CD8-positive, alpha-beta memory T cell (primary cell): ENCODE results near the gene PRKAR1A. TPM values are rescaled to one million over a fixed set of nuclear protein-coding genes. Genes with fewer than 3 reads are reported as not detected.

Experiments used
- CTCF ChIA-PET: fragments of 350-600 bp; sonication (Branson Sonifier 250); formaldehyde crosslinking; loops from one replicate; lab custom pipeline; 2021; ENCODE audit warnings: antibody characterized with exemption; lab: Charles Lee
- POLR2A ChIA-PET: fragments of 350-600 bp; sonication (Branson Sonifier 250); formaldehyde crosslinking; loops from one replicate; lab custom pipeline; 2021; ENCODE audit warnings: antibody characterized with exemption; lab: Charles Lee
- DNase-seq, 5 donors: peaks; one replicate each; pipeline versions ENCODE4 v3.0.0 to v3.0.0-alpha.2; 2020 to 2022; ENCODE audit warnings: mixed read lengths in 1 of 5
- H3K27ac ChIP-seq: one replicate; pipeline ENCODE4 v1.7.0; 2013; ENCODE audit warnings: low read depth, mild to moderate bottlenecking, low read length, moderate library complexity
- H3K27me3 ChIP-seq: 2 replicates; pipeline ENCODE4 v1.7.0; 2013; ENCODE audit warnings: low read length, mild to moderate bottlenecking; ENCODE audit not compliant: insufficient read depth, poor library complexity, severe bottlenecking
- H3K36me3 ChIP-seq: 2 replicates; pipeline ENCODE4 v1.7.0; 2013; ENCODE audit warnings: mild to moderate bottlenecking, low read length, moderate library complexity; ENCODE audit not compliant: insufficient read depth
- H3K4me1 ChIP-seq: 2 replicates; pipeline ENCODE4 v1.7.0; 2013; ENCODE audit warnings: mild to moderate bottlenecking, low read length, moderate library complexity; ENCODE audit not compliant: insufficient read depth
- H3K4me3 ChIP-seq: 2 replicates; pipeline ENCODE4 v1.7.0; 2013; ENCODE audit warnings: mild to moderate bottlenecking, low read length
- H3K9me3 ChIP-seq: 2 replicates; pipeline ENCODE4 v1.7.0; 2013; ENCODE audit warnings: mild to moderate bottlenecking, low read length
- H3K27ac Mint-ChIP-seq, 8 donors: one replicate each; pipeline ENCODE4 v1.8.0; 2020 to 2021; ENCODE audit warnings: mixed read lengths in 8 of 8, mild to moderate bottlenecking in 6 of 8, inconsistent platforms in 3 of 8, moderate library complexity in 3 of 8
- H3K27me3 Mint-ChIP-seq, 2 donors: one replicate each; pipeline ENCODE4 v1.8.0; 2020 to 2021; ENCODE audit warnings: mixed read lengths in 2 of 2, mild to moderate bottlenecking in 1 of 2, moderate library complexity in 1 of 2
- H3K36me3 Mint-ChIP-seq, 3 donors: one replicate each; pipeline ENCODE4 v1.8.0; 2020 to 2021; ENCODE audit warnings: mixed read lengths in 3 of 3, inconsistent platforms in 1 of 3, mild to moderate bottlenecking in 1 of 3
- H3K4me1 Mint-ChIP-seq, 3 donors: one replicate each; pipeline ENCODE4 v1.8.0; 2020 to 2021; ENCODE audit warnings: mixed read lengths in 3 of 3, inconsistent platforms in 1 of 3, mild to moderate bottlenecking in 1 of 3
- H3K4me3 Mint-ChIP-seq, 7 donors: one replicate each; pipeline ENCODE4 v1.8.0; 2020 to 2021; ENCODE audit warnings: mixed read lengths in 7 of 7, mild to moderate bottlenecking in 6 of 7, moderate library complexity in 4 of 7, inconsistent platforms in 2 of 7
- H3K9me3 Mint-ChIP-seq, 5 donors: one replicate each; pipeline ENCODE4 v1.8.0; 2020 to 2022; ENCODE audit warnings: mixed read lengths in 5 of 5, mild to moderate bottlenecking in 3 of 5, moderate library complexity in 2 of 5, inconsistent platforms in 1 of 5
- polyA plus RNA-seq: library from polyadenylated mRNA; unstranded; fragments of 300-500 nt; fragmentation: Illumina TruSeq; gene quantifications from one replicate; pipeline ENCODE4 v1.2.3, GENCODE V29; 2021
- total RNA-seq, 2 experiments: library from RNA; stranded (reverse); gene quantifications; one replicate each; pipeline ENCODE4 v1.2.3, GENCODE V29; 2021

The PRKAR1A gene
- total RNA-seq (100 to 1,000 TPM; 197 to 203 TPM), polyA plus RNA-seq (191 TPM)

GRCh38 chr17:68512247-68512959 lies at the start of gene PRKAR1A:
Gene PRKAR1A (plus strand): TSS chr17:68512430. CDS start chr17:68515400, 2,970 bp downstream.
- ChIA-PET POLR2A (interaction anchor here (0.7 to 2.6 kb wide), 5 partner anchors 11 to 332 kb away, joined by 3 to 9 read pairs (median 4); partner anchors contain the start of genes ARSG, SLC16A6 and WIPI1), CTCF (interaction anchor here (0.9 to 1.9 kb wide), 5 partner anchors 11 to 312 kb away, joined by 4 to 11 read pairs (median 4); no protein-coding TSS in a partner anchor)
- Mint-ChIP-seq H3K36me3 (peaks cover 0 to 42% (median 9%) of the 10 kb centered on the region in 3 donors), H3K4me1 (peaks cover 44 to 60% (median 53%) of the 10 kb centered on the region in 3 donors), H3K27me3 (no peaks in the 10 kb centered on the region), H3K4me3 (peak within 1 kb of the TSS; percentile 98 to 100 (median 99)), H3K9me3 (no peaks in the 10 kb centered on the region), H3K27ac (peak within 1 kb of the TSS; percentile 100)
- Histone ChIP-seq H3K4me3 (peak within 1 kb of the TSS; percentile 68), H3K27ac (peak within 1 kb of the TSS; percentile 99), H3K9me3 (no peaks in the 10 kb centered on the region), H3K4me1 (peaks cover 30% of the 10 kb centered on the region), H3K36me3 (peaks cover 8% of the 10 kb centered on the region), H3K27me3 (no peaks in the 10 kb centered on the region)
- DNase-seq, result peak; percentile 93 to 98 (median 97)

DNA sequence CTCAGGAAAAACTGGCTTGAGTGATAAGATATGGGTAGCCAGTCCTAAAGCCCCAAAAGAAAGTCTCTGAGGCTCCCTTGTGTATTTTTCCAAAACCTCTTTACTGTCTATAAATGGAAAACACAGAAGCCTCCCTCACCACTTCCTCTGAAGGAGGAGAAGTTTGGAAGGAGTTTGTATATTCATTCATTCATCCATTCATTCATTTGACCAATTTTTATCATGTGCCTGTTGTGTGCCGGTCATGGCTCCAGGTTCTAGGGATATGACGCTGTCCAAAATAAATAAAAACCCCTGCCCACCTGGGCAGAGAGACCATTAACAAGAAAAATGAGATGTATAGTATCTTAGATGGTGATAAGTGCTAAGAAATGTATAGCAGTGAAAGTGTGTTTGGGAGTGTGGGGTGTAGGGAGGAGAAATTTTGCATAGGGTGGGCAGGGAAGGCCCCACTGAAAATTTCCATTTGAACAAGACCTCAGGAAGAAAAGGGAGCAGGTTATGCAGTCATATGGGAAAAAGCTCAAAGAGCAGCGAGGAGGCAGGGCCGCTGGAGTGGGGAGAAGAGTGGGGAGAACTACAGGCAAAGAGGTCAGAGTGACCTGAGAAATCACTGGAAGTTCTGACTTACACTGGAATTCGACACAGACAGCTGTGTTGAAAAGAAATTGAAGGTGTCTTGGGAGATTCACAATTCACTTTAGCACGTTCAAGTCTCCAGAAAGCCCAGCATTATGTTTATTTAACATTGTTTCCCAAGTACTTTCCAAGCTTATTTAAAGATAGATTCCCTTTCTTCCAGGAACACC lies 48.8 kb upstream of the PRKAR1A start:
- Mint-ChIP-seq H3K36me3 (no peaks in the 10 kb centered on the region), H3K4me1 (peaks cover 40 to 48% (median 45%) of the 10 kb centered on the region in 3 donors), H3K27ac (peak overlapping the region in 4 of 8 donors; percentile 3 to 86 (median 22)), H3K27me3 (peaks cover 2 to 10% of the 10 kb centered on the region in 2 donors), H3K9me3 (no peaks in the 10 kb centered on the region), H3K4me3 (peak overlapping the region in 1 of 7 donors; percentile 4)
- Histone ChIP-seq H3K4me3 (no peak overlapping the region), H3K4me1 (peaks cover 41% of the 10 kb centered on the region), H3K27ac (no peak overlapping the region), H3K9me3 (no peaks in the 10 kb centered on the region), H3K27me3 (no peaks in the 10 kb centered on the region), H3K36me3 (no peaks in the 10 kb centered on the region)
- ChIA-PET POLR2A (no interaction called here), CTCF (interaction anchor here (1.2 to 1.6 kb wide), 8 partner anchors 16 to 406 kb away, joined by 3 to 4 read pairs (median 3); partner anchors contain the start of gene AMZ2)
- no peak for DNase-seq

DNA sequence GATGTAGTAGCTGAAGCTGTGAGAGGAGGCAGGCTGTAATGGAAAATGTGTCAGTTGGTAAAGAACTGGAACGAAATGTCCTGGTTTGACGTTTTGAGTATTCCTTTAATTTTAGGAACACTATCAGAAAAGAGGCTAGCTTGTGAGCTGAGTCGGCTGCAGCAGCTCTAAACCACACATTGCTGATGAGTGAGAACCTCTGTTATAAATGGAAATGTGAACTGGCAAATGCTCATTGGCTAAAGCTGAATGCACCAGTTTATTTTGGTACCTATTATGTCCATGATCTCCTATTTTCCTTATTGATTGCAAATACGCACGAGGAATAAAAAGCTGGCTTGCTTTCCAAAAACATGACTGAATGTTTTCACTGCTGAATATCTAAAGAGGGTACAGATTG lies 43.9 kb upstream of the PRKAR1A start:
- Histone ChIP-seq H3K27ac (no peak overlapping the region), H3K9me3 (no peaks in the 10 kb centered on the region), H3K4me3 (no peak overlapping the region), H3K4me1 (no peaks in the 10 kb centered on the region), H3K27me3 (no peaks in the 10 kb centered on the region), H3K36me3 (no peaks in the 10 kb centered on the region)
- H3K36me3 Mint-ChIP-seq, result no peaks in the 10 kb centered on the region
- H3K27ac Mint-ChIP-seq, result no peak overlapping the region
- CTCF ChIA-PET, result interaction anchor here (0.7 to 1.7 kb wide), 4 partner anchors 10 to 219 kb away, joined by 3 to 9 read pairs (median 3); no protein-coding TSS in a partner anchor
- POLR2A ChIA-PET, result interaction anchor here (0.6 kb wide), 1 partner anchor 330 kb away, joined by 3 read pairs; no protein-coding TSS in a partner anchor
- no peaks in the 10 kb centered on the region for H3K9me3 Mint-ChIP-seq
- H3K4me1 Mint-ChIP-seq, result peaks cover 0 to 3% (median 0%) of the 10 kb centered on the region in 3 donors
- peaks cover 5 to 26% of the 10 kb centered on the region in 2 donors for H3K27me3 Mint-ChIP-seq
- DNase-seq, result no peak
- H3K4me3 Mint-ChIP-seq, result no peak overlapping the region

GRCh38 chr17:68468788-68469187 lies 43.4 kb upstream of the PRKAR1A start:
- Mint-ChIP-seq H3K27ac (no peak overlapping the region), H3K4me1 (peaks cover 0 to 3% (median 0%) of the 10 kb centered on the region in 3 donors), H3K27me3 (peaks cover 3 to 26% of the 10 kb centered on the region in 2 donors), H3K4me3 (no peak overlapping the region), H3K9me3 (no peaks in the 10 kb centered on the region), H3K36me3 (no peaks in the 10 kb centered on the region)
- Histone ChIP-seq H3K27me3 (no peaks in the 10 kb centered on the region), H3K36me3 (no peaks in the 10 kb centered on the region), H3K27ac (no peak overlapping the region), H3K4me1 (no peaks in the 10 kb centered on the region), H3K9me3 (no peaks in the 10 kb centered on the region), H3K4me3 (no peak overlapping the region)
- ChIA-PET POLR2A (no interaction called here), CTCF (interaction anchor here (0.7 to 1.7 kb wide), 4 partner anchors 10 to 215 kb away, joined by 3 to 9 read pairs (median 3); no protein-coding TSS in a partner anchor)
- DNase-seq, result no peak

DNA sequence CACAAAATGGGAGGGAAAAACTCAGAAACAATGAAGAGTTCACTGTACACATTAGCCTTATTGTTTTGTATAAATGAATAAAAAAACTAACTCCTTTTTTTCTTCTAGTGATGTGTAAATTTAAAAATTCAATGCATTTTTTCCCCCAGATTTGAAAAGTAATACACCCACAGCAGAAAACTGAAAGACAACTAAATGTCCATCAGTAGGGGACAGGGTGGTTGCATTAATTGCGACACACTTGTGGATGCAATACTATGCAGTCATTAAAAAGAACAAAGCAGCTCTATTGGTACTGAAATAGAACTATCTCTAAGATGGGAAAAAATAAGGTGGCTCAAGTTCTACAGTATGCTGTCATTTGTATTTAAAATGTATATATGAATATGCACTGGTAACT lies 41.3 kb upstream of the PRKAR1A start:
- H3K27ac Mint-ChIP-seq, result no peak overlapping the region
- no peaks in the 10 kb centered on the region for H3K9me3 Mint-ChIP-seq
- H3K9me3 ChIP-seq, result no peaks in the 10 kb centered on the region
- H3K27me3 ChIP-seq, result no peaks in the 10 kb centered on the region
- H3K4me1 Mint-ChIP-seq, result peaks cover 0 to 2% (median 0%) of the 10 kb centered on the region in 3 donors
- no peak overlapping the region for H3K27ac ChIP-seq
- peaks cover 3 to 28% of the 10 kb centered on the region in 2 donors for H3K27me3 Mint-ChIP-seq
- H3K4me3 Mint-ChIP-seq, result no peak overlapping the region
- H3K4me3 ChIP-seq, result no peak overlapping the region
- ChIA-PET POLR2A (no interaction called here), CTCF (no interaction called here)
- no peaks in the 10 kb centered on the region for H3K36me3 Mint-ChIP-seq
- no peaks in the 10 kb centered on the region for H3K36me3 ChIP-seq
- no peaks in the 10 kb centered on the region for H3K4me1 ChIP-seq
- DNase-seq, result no peak

DNA sequence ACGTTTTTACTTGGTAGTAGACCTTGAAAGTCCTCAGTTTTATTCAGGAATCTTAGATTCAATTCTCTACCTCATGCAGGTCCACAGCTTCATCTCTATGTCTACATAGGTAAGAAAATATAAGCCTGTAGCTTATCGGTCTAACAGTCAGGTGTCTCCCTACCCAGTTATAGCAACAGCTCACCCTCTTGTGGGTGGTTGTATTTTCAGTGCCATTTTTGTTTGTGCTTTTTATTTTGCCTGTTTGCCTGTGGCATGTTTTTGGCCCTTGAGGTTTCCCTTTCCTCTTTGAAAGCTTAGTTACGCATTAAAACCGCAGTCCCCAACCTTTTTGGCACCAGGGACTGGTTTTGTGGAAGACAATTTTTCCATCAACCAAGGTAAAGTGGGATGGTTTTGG lies 31.3 kb upstream of the PRKAR1A start:
- Histone ChIP-seq H3K36me3 (no peaks in the 10 kb centered on the region), H3K27me3 (no peaks in the 10 kb centered on the region), H3K4me3 (no peak overlapping the region), H3K4me1 (no peaks in the 10 kb centered on the region), H3K9me3 (no peaks in the 10 kb centered on the region), H3K27ac (no peak overlapping the region)
- Mint-ChIP-seq H3K27ac (no peak overlapping the region), H3K27me3 (peaks cover 7 to 35% of the 10 kb centered on the region in 2 donors), H3K9me3 (peaks cover 0 to 6% (median 0%) of the 10 kb centered on the region in 5 donors), H3K4me1 (peaks cover 0 to 3% (median 0%) of the 10 kb centered on the region in 3 donors), H3K4me3 (no peak overlapping the region), H3K36me3 (peaks cover 0 to 3% (median 0%) of the 10 kb centered on the region in 3 donors)
- ChIA-PET POLR2A (no interaction called here), CTCF (no interaction called here)
- DNase-seq, result no peak

DNA sequence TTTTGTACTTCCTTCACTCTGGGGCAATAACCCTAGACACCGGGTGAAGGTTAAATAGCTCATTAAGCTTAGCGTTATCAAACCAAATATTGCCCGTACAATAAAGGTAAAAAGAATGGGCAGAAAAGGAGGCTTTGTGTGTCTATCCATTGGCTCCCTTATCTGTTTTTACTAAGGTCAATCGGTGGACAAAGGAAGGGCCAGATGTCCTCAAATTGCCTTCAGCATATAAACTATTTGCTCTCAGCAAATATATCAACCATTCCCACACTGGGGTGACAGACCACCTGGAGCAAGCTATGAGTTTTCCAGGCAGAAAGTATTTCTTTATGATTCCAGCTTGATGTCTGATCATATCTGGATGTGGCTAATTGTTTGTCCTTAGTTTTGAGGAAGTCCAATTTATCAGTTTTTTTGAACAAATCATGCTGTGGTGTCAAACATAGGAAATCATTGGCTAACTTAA lies 29.6 kb upstream of the PRKAR1A start:
- no peak overlapping the region for H3K27ac Mint-ChIP-seq
- Histone ChIP-seq H3K27me3 (no peaks in the 10 kb centered on the region), H3K4me3 (no peak overlapping the region), H3K4me1 (peaks cover 5% of the 10 kb centered on the region), H3K9me3 (no peaks in the 10 kb centered on the region), H3K27ac (no peak overlapping the region), H3K36me3 (no peaks in the 10 kb centered on the region)
- no peak overlapping the region for H3K4me3 Mint-ChIP-seq
- CTCF ChIA-PET, result interaction anchor here (1.2 kb wide), 1 partner anchor 20 kb away, joined by 3 read pairs; no protein-coding TSS in a partner anchor
- peaks cover 4 to 9% (median 4%) of the 10 kb centered on the region in 3 donors for H3K4me1 Mint-ChIP-seq
- DNase-seq, result no peak
- H3K36me3 Mint-ChIP-seq, result peaks cover 0 to 3% (median 0%) of the 10 kb centered on the region in 3 donors
- peaks cover 8 to 37% of the 10 kb centered on the region in 2 donors for H3K27me3 Mint-ChIP-seq
- POLR2A ChIA-PET, result no interaction called here
- peaks cover 0 to 6% (median 0%) of the 10 kb centered on the region in 5 donors for H3K9me3 Mint-ChIP-seq
